Measurements from ENCODE around the gene LIG3.
"Not testable (repeated sequence)": the region's sequence is repeated elsewhere in the genome, so short reads cannot be mapped to it uniquely, and the experiment has no call there.

The LIG3 gene

GRCh38 chr17:35044181-35044580 is 63.9 kb downstream of the LIG3 start:
- DNase-seq (ENCODE audit: insufficient read length, low spot score) (no peak), FAIRE-seq (no peak)
- TF ChIP-seq POLR2A (IDR thresholded peaks at IDR 0.05; ENCODE audit: low read depth, low read length): no peak

DNA sequence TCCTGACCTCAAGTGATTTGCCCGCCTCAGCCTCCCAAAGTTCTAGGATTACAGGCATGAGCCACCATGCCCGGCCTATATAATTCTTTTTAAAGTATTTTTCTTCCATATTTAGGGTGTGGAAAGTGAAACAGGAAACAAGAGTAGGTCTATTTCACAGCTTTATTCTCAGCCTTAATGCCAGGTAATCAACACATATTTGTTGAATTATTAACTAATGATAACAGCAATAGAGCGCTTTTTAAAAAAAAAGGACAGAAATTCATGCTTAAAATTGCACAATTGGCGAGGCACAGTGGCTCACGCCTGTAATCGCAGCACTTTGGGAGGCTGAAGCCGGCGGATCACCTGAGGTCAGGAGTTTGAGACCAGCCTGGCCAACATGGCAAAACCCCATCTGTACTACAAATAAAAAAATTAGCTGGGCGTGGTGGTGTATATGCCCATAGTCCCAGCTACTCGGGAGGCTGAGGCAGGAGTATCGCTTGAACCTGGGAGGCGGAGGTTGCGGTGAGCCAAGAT is 65.2 kb downstream of the LIG3 start:
- not testable (repeated sequence) for DNase-seq (ENCODE audit: insufficient read length, low spot score); FAIRE-seq

- FAIRE-seq (no peak), DNase-seq (ENCODE audit: insufficient read length, low spot score) (no peak)
- TF ChIP-seq POLR2A (IDR thresholded peaks at IDR 0.05; ENCODE audit: low read depth, low read length): no peak
These were observed 65.9 kb downstream of the LIG3 start for GRCh38 chr17:35046245-35046644.

GRCh38 chr17:35046740-35047283 is 66.5 kb downstream of the LIG3 start:
- DNase-seq (ENCODE audit: insufficient read length, low spot score): peak; percentile 66
- no peak for TF ChIP-seq POLR2A (IDR thresholded peaks at IDR 0.05; ENCODE audit: low read depth, low read length)
- peak; percentile 73 for FAIRE-seq

DNA sequence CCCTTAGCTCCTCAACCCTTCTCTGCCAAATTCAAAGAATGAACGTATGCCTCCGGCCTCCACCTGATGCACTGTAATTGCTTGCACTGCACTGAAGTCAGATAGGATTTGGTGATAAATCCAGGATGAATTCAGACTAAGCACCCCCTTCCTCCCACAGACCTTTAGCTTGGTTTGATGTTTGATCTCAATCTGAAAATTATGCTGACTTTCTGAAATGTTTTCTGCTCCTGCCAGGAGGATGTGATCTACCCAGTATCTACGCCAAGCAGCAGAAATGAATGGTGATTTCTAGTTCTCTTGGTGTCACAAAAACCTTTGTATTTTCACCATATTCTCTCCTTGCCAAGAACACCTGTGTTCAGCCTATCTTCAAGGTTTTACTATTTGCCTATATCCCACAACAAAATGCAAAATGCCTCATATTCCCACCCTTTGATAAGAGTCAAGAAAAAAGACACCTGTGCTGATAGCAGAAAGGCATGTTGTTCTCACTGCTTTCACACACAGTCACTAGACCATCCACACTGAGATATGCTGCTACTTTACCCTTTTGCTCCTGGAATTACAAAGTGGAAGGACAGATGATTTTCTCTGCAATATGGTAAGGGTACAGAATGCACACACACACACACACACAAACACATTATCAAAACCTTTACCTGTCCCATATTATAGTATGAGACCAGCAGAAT is 68.5 kb downstream of the LIG3 start:
- no peak for FAIRE-seq
- no peak for DNase-seq (ENCODE audit: insufficient read length, low spot score)
- TF ChIP-seq POLR2A (IDR thresholded peaks at IDR 0.05; ENCODE audit: low read depth, low read length): no peak

- DNase-seq (ENCODE audit: insufficient read length, low spot score): no peak
- TF ChIP-seq POLR2A (IDR thresholded peaks at IDR 0.05; ENCODE audit: low read depth, low read length): no peak
- no peak for FAIRE-seq
These were observed 69.9 kb downstream of the LIG3 start for GRCh38 chr17:35050170-35050569.

DNA sequence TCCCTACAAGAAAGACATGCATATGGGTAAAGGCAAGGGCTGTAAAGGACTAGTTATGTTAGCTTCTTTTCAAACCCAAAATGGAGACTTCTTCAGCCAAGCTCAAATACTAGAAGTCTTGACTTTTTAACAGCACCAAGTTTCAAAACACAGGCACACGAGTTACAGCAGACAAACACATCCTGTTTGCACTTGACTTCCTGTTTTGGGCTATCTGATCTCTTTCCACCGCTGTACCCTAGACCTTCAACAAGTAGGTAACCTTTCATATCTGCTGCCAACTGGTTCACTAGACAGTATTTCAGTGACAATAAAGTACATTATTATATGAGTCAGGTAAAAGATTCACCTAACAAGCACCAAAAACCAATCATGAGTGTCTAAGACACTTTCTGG is 70.9 kb downstream of the LIG3 start:
- no peak for DNase-seq (ENCODE audit: insufficient read length, low spot score)
- no peak for FAIRE-seq
- no peak for TF ChIP-seq POLR2A (IDR thresholded peaks at IDR 0.05; ENCODE audit: low read depth, low read length)

- TF ChIP-seq POLR2A (IDR thresholded peaks at IDR 0.05; ENCODE audit: low read depth, low read length): no peak
- FAIRE-seq (no peak), DNase-seq (ENCODE audit: insufficient read length, low spot score) (no peak)
These were observed 71.4 kb downstream of the LIG3 start for GRCh38 chr17:35051579-35052240.

- no peak for DNase-seq (ENCODE audit: insufficient read length, low spot score)
- no peak for TF ChIP-seq POLR2A (IDR thresholded peaks at IDR 0.05; ENCODE audit: low read depth, low read length)
- no peak for FAIRE-seq
These were observed 71.9 kb downstream of the LIG3 start for GRCh38 chr17:35052241-35052610.

DNA sequence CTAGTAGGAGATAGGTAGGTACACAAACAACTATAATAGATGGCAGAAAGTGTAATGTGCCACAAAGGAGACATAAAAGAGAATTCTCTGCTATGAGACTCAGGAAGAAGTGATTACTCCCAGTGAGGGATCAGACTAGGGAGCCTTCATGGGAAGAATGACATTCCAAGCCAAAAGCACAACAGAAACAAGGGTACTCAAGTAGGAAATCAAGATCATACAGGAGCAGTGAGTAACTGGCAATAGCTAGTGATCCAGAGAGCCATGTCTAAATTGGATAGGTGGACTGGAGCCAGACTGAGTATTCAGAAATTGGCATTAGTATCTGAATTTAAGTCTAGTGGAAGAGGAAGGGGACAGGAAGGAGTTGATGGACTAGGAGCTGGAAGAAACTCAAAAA is 72.5 kb downstream of the LIG3 start:
- FAIRE-seq (no peak), DNase-seq (ENCODE audit: insufficient read length, low spot score) (no peak)
- TF ChIP-seq POLR2A (IDR thresholded peaks at IDR 0.05; ENCODE audit: low read depth, low read length): no peak

- no peak for TF ChIP-seq POLR2A (IDR thresholded peaks at IDR 0.05; ENCODE audit: low read depth, low read length)
- FAIRE-seq (no peak), DNase-seq (ENCODE audit: insufficient read length, low spot score) (no peak)
These were observed 72.9 kb downstream of the LIG3 start for GRCh38 chr17:35053204-35053603.

DNA sequence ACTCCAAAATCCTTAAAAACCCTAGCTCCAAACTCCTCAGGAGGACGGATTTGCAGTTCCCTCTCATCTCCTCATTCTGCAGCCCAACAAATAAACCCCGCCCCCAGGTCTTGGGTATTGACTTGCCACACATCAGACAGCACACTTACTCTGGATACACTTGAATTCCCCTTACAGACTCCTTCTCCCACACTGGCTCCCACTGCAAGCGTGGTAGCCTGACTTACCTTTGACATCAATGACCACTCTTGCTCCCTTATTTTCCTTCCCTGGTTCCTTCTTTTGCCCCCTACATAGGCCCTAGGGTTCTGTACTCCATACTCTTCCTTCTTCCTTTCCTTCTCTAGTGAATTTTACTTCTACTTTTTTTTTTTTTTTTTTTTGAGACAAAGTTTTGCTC is 75.7 kb downstream of the LIG3 start:
- no peak for TF ChIP-seq POLR2A (IDR thresholded peaks at IDR 0.05; ENCODE audit: low read depth, low read length)
- FAIRE-seq: no peak
- DNase-seq (ENCODE audit: insufficient read length, low spot score): no peak

DNA sequence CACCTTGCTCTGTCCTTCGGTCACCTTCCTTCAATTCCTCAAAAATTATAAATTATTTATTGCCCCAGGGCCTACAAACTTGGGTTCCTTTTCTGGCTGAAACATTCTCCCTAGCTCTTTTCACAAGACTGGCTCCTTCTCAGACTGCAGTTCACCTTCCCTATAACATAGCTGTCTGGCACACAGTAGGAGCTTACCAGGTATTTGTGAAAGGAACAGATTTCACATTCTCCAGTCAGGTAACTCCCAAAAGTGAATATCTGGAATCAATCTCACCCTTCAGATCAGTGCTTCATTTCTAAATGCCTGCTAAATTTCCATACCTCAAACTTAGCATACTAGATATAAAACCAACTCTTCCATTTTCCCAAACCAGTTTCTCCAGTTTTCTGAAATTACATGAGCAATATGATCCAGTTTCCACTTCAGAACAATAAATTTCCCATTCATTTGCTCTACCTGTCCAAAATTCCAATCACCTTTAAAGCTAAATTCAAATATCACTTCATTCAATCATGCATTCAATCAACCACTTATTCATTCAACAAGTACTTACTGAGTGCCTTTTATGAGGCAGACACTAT is 77.1 kb downstream of the LIG3 start:
- no peak for TF ChIP-seq POLR2A (IDR thresholded peaks at IDR 0.05; ENCODE audit: low read depth, low read length)
- DNase-seq (ENCODE audit: insufficient read length, low spot score) (no peak), FAIRE-seq (no peak)
